Lower lobe of right lung (tissue), 2 donors: ENCODE measurements around the gene B9D1. TPM values are rescaled to one million over a fixed set of nuclear protein-coding genes. Genes with fewer than 3 reads are reported as not detected.

Experiments
- ATAC-seq, 2 donors: fragments of 200-7000 bp; cut with Tn5 transposase; one replicate each; pipeline ENCODE4 v1.9.1; 2020 to 2022; ENCODE audit warnings: mild to moderate bottlenecking in 2 of 2, moderate library complexity in 2 of 2
- DNase-seq: peaks from one replicate; pipeline ENCODE4 v3.0.0-alpha.2; 2020
- H3K27ac ChIP-seq: fragments of 200-600 bp; one replicate; pipeline ENCODE4 v1.8.0; 2022
- H3K27me3 ChIP-seq: fragments of 200-600 bp; one replicate; pipeline ENCODE4 v1.8.0; 2022; ENCODE audit warnings: low read depth
- H3K36me3 ChIP-seq: fragments of 200-600 bp; one replicate; pipeline ENCODE4 v1.8.0; 2022; ENCODE audit warnings: mild to moderate bottlenecking
- H3K4me1 ChIP-seq: fragments of 200-600 bp; one replicate; pipeline ENCODE4 v1.8.0; 2022
- H3K4me3 ChIP-seq: fragments of 200-600 bp; one replicate; pipeline ENCODE4 v1.8.0; 2022; ENCODE audit warnings: mild to moderate bottlenecking
- H3K9me3 ChIP-seq: fragments of 200-600 bp; one replicate; pipeline ENCODE4 v1.8.0; 2022
- intact Hi-C: fragments of 100-400 bp; cut with DNase I; formaldehyde crosslinking; loops from one replicate; pipeline ENCODE4 v1.11.0; 2022
- total RNA-seq: library from RNA; stranded (reverse); fragmentation: NEBNext Ultra II Directional; extraction: Animal tissue kit (Norgen Biotek cat#: 25700); gene quantifications from one replicate; pipeline ENCODE4 v1.2.1, GENCODE V29; 2021
- TF ChIP-seq, protein P1 (sequence below): fragments of 200-600 bp; IDR thresholded peaks from one replicate; pipeline ENCODE4 v1.8.0; 2022; ENCODE audit warnings: antibody characterized with exemption, mild to moderate bottlenecking
- donor health status: DM: no; HTN: yes; CAD: no; lungs with severe emphysema.

Gene B9D1
- total RNA-seq, 1 donor from 2014 or later, result 11.3 TPM

DNA sequence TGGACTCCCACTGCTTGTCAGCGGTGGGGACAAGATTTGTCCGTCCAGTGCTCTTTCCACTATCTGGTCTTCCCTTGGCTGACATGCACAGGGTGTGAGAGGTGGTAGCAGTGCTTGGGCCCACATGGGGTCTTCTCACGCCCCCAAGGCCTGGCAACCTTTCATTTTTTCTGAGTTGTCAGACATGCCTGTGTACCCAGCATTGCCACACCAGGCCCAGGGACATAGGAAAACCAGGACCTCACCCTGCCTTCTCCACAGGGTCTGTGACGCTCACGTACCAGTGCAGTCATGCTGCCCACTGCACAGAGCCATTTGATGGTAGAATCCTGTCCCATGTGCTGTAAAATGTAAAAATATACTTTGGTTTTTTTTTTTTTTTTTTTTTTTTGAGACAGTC lies 57.8 kb downstream of the B9D1 start:
- Histone ChIP-seq H3K36me3 (no peaks in the 10 kb centered on the region), H3K4me1 (peaks cover 74% of the 10 kb centered on the region), H3K27ac (peak overlapping the region; percentile 46), H3K9me3 (no peaks in the 10 kb centered on the region), H3K4me3 (no peak overlapping the region), H3K27me3 (no peaks in the 10 kb centered on the region)
- TF ChIP-seq, protein P1, sequence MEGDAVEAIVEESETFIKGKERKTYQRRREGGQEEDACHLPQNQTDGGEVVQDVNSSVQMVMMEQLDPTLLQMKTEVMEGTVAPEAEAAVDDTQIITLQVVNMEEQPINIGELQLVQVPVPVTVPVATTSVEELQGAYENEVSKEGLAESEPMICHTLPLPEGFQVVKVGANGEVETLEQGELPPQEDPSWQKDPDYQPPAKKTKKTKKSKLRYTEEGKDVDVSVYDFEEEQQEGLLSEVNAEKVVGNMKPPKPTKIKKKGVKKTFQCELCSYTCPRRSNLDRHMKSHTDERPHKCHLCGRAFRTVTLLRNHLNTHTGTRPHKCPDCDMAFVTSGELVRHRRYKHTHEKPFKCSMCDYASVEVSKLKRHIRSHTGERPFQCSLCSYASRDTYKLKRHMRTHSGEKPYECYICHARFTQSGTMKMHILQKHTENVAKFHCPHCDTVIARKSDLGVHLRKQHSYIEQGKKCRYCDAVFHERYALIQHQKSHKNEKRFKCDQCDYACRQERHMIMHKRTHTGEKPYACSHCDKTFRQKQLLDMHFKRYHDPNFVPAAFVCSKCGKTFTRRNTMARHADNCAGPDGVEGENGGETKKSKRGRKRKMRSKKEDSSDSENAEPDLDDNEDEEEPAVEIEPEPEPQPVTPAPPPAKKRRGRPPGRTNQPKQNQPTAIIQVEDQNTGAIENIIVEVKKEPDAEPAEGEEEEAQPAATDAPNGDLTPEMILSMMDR, result no peak
- no peak for DNase-seq
- intact Hi-C loops, result no loop called here
- ATAC-seq, result no peak

DNA sequence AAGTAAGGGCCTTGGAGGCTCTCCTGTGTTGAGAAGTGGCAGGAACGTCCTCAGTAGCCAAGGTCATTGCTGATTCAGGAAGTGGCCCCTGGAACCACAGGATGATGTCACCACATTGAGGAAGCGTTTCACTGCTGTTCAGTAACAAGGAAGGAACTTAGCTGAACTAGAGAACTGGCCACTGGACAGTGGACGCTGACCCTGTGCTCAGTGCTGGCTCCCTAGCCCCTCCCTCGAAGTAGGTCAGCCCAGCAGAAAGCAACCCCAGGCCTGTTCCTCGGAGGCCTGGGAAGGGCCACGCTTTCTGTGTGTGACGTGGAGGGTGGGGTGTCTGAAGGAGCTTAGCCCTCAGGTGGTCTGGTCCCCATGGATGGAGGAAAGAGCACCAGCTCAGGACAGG lies 58.3 kb downstream of the B9D1 start:
- Histone ChIP-seq H3K9me3 (no peaks in the 10 kb centered on the region), H3K27ac (peak overlapping the region; percentile 46), H3K36me3 (no peaks in the 10 kb centered on the region), H3K4me3 (no peak overlapping the region), H3K27me3 (no peaks in the 10 kb centered on the region), H3K4me1 (peaks cover 79% of the 10 kb centered on the region)
- DNase-seq, result peak; percentile 73
- intact Hi-C loops, result no loop called here
- ATAC-seq, result peak; percentile 65 to 79
- TF ChIP-seq, protein P1, result no peak

GRCh38 chr17:19303367-19303776 lies 59.2 kb downstream of the B9D1 start:
- no peak overlapping the region for H3K4me3 ChIP-seq
- DNase-seq, result no peak
- peaks cover 86% of the 10 kb centered on the region for H3K4me1 ChIP-seq
- no peak for ATAC-seq
- H3K36me3 ChIP-seq, result no peaks in the 10 kb centered on the region
- H3K27me3 ChIP-seq, result no peaks in the 10 kb centered on the region
- TF ChIP-seq, protein P1, result no peak
- H3K9me3 ChIP-seq, result no peaks in the 10 kb centered on the region
- intact Hi-C loops, result no loop called here
- peak overlapping the region; percentile 66 for H3K27ac ChIP-seq

GRCh38 chr17:19302791-19303331 lies 59.7 kb downstream of the B9D1 start:
- DNase-seq (no peak), ATAC-seq (no peak)
- Histone ChIP-seq H3K9me3 (no peaks in the 10 kb centered on the region), H3K36me3 (no peaks in the 10 kb centered on the region), H3K4me1 (peaks cover 87% of the 10 kb centered on the region), H3K27ac (peak overlapping the region; percentile 72), H3K27me3 (no peaks in the 10 kb centered on the region), H3K4me3 (no peak overlapping the region)
- intact Hi-C loops, result no loop called here
- TF ChIP-seq, protein P1, result no peak

DNA sequence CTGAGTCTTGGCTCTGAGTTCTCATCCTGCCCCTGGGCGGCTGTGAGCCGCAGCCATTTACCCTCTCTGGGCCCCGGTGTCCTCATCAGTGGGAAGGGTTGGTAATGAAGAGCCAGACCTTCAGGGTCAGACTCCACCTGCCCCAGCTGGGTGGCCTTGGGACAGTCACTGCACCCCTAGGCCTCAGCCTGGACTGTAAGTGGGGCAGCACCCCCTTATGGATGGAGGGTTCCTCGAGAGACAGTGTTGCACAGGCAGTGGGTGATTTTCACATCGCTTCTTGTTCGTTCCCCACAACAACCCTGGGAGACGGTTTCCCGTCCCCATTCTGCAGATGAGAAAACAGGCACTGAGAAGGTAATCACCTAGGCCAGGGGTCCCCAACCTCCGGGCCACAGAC lies 60.5 kb downstream of the B9D1 start:
- ATAC-seq (no peak), DNase-seq (no peak)
- intact Hi-C loops, result no loop called here
- Histone ChIP-seq H3K4me3 (no peak overlapping the region), H3K27ac (peak overlapping the region; percentile 72), H3K4me1 (peaks cover 86% of the 10 kb centered on the region), H3K36me3 (no peaks in the 10 kb centered on the region), H3K27me3 (no peaks in the 10 kb centered on the region), H3K9me3 (no peaks in the 10 kb centered on the region)
- TF ChIP-seq, protein P1, result no peak
